ENCODE data around the gene SLC22A5.

Gene SLC22A5

DNA sequence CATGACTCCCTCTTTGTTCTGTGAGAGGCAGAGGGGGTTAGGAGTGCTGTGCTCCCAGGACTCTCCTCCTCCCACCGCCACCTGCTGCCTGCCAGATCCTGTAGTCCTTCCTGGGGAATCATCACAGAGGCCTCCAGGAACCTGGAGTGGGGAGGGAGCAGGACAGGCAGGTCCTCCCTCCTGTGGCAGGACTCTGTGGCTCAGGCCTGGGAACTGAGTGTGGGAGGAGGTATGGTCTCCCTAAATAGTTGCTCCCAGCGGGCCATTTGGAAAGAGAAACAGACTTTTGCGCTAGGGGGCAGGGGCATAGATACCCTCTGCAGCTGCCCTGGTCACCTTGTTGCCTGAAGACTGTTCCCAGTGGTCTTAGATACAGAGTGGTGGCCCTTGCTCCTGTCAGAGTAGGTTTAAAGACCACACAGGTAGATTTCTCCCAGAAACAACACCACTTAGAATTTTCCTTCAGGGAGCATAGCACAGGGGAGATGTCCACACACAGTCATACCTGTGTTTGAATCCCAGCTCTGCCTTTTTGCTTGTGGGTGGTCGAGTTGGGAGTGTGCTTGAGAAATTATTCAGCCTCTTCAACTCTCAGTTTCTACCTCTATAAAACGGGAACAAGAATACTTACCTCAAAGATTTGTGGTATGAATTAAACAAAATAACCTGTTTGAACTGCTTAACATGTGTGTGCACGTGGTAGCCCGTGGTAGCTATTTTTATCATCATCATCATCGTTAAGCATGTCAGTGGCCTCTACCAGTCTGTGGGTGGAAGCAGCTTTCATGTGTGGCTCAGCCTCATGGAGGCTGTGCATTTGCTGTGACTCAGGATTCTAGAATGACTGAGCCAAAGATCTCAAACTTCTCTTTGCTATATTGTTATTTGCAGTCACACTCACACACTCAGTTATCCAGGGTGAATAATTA, 55.8 kb downstream of the SLC22A5 start:
- peak; percentile 40 for TF ChIP-seq ZIC2 (tag by site-specific recombination; IDR thresholded peaks at IDR 0.05)
- peak; percentile 40 for TF ChIP-seq GLIS1 (tag by site-specific recombination; IDR thresholded peaks at IDR 0.05)
- TF ChIP-seq ZFHX2 (tag by site-specific recombination; conservative IDR thresholded peaks at IDR 0.05), result 0 out of 2 replicates have a peak, but pooled peaks have one; percentile 18
- TF ChIP-seq BCL11A (tag by site-specific recombination; IDR thresholded peaks at IDR 0.05; ENCODE audit: low read depth), result no peak
- TF ChIP-seq, protein P1, sequence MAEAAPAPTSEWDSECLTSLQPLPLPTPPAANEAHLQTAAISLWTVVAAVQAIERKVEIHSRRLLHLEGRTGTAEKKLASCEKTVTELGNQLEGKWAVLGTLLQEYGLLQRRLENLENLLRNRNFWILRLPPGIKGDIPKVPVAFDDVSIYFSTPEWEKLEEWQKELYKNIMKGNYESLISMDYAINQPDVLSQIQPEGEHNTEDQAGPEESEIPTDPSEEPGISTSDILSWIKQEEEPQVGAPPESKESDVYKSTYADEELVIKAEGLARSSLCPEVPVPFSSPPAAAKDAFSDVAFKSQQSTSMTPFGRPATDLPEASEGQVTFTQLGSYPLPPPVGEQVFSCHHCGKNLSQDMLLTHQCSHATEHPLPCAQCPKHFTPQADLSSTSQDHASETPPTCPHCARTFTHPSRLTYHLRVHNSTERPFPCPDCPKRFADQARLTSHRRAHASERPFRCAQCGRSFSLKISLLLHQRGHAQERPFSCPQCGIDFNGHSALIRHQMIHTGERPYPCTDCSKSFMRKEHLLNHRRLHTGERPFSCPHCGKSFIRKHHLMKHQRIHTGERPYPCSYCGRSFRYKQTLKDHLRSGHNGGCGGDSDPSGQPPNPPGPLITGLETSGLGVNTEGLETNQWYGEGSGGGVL (tag by site-specific recombination; IDR thresholded peaks at IDR 0.05), result peak; percentile 39; the same call in 1 of the 2 replicates
- no peak for TF ChIP-seq ZNF624 (tag by site-specific recombination; IDR thresholded peaks at IDR 0.05)
- TF ChIP-seq ZNF341 (tag by site-specific recombination; IDR thresholded peaks at IDR 0.05; ENCODE audit: low read depth), result peak; percentile 55
- POLR2A ChIA-PET, result interaction anchor here (5.1 kb wide), 1 partner anchor 66 kb away, joined by 27 read pairs; the partner anchor contains the start of gene IRF1
- CTCF ChIA-PET, result interaction anchor here (0.5 to 3.7 kb wide), 4 partner anchors 39 to 770 kb away, joined by 4 to 16 read pairs (median 8); partner anchors contain the start of gene IRF1
- Histone ChIP-seq H3K4me3 (ENCODE audit: low read depth, low read length) (no peak overlapping the region), H3K36me3 (ENCODE audit: control insufficient read depth in 2 of 2, insufficient read depth in 1 of 2, low read length in 2 of 2) (no peaks in the 10 kb centered on the region), H3K9me3 (ENCODE audit: control insufficient read depth, insufficient read depth, low read depth, low read length) (no peaks in the 10 kb centered on the region), H3K4me1 (ENCODE audit: control insufficient read depth, insufficient read depth, low read length) (0 out of 2 replicates have a peak, but pooled peaks cover 5% of the 10 kb centered on the region), H3K27ac (ENCODE audit: extremely low read depth, low read depth, low read length) (no peak overlapping the region)

DNA sequence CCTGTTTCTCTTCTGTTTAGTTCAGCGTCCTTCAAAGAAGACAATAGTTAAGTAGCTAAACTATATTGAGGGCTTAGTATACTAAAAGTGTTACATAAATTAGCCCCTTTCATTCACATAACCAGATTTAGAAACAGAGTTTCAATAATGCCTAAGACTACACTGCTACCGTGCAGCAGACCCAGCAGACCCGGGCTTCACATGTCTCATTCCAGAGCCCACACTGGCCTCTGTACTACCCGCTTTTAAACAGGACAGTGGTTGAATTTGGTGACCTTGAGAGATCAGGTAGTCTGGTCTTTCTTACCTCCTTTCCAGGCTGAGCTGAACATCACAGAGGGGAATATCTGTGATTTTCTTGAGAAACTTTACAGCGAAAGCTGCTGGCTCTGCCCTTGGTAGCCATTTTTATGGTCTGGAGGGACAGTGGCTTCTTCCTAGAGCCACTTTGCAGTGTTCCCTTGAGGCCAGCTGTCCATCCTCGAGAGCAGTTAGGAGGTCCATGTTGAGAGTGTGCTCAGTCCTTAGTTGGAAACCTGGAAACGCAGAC, 56.5 kb downstream of the SLC22A5 start:
- POLR2A ChIA-PET, result interaction anchor here (5.1 kb wide), 1 partner anchor 65 kb away, joined by 27 read pairs; the partner anchor contains the start of gene IRF1
- TF ChIP-seq ZNF266 (tag by site-specific recombination; IDR thresholded peaks at IDR 0.05; ENCODE audit: low read depth), result no peak
- TF ChIP-seq, protein P2, sequence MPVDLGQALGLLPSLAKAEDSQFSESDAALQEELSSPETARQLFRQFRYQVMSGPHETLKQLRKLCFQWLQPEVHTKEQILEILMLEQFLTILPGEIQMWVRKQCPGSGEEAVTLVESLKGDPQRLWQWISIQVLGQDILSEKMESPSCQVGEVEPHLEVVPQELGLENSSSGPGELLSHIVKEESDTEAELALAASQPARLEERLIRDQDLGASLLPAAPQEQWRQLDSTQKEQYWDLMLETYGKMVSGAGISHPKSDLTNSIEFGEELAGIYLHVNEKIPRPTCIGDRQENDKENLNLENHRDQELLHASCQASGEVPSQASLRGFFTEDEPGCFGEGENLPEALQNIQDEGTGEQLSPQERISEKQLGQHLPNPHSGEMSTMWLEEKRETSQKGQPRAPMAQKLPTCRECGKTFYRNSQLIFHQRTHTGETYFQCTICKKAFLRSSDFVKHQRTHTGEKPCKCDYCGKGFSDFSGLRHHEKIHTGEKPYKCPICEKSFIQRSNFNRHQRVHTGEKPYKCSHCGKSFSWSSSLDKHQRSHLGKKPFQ (tag by site-specific recombination; IDR thresholded peaks at IDR 0.05), result no peak
- TF ChIP-seq ZNF544 (tag by site-specific recombination; IDR thresholded peaks at IDR 0.05), result no peak
- TF ChIP-seq FEZF1 (tag by site-specific recombination; IDR thresholded peaks at IDR 0.05), result no peak
- TF ChIP-seq ZNF324 (tag by site-specific recombination; IDR thresholded peaks at IDR 0.05), result no peak
- TF ChIP-seq, protein P3, sequence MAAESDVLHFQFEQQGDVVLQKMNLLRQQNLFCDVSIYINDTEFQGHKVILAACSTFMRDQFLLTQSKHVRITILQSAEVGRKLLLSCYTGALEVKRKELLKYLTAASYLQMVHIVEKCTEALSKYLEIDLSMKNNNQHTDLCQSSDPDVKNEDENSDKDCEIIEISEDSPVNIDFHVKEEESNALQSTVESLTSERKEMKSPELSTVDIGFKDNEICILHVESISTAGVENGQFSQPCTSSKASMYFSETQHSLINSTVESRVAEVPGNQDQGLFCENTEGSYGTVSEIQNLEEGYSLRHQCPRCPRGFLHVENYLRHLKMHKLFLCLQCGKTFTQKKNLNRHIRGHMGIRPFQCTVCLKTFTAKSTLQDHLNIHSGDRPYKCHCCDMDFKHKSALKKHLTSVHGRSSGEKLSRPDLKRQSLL (tag by site-specific recombination; IDR thresholded peaks at IDR 0.05), result no peak
- TF ChIP-seq ZNF529 (tag by site-specific recombination; IDR thresholded peaks at IDR 0.05; ENCODE audit: insufficient replicate concordance), result no peak
- Histone ChIP-seq H3K4me1 (ENCODE audit: control insufficient read depth, insufficient read depth, low read length) (0 out of 2 replicates have a peak, but pooled peaks cover 5% of the 10 kb centered on the region), H3K9me3 (ENCODE audit: control insufficient read depth, insufficient read depth, low read depth, low read length) (no peaks in the 10 kb centered on the region), H3K27ac (ENCODE audit: extremely low read depth, low read depth, low read length) (no peak overlapping the region), H3K4me3 (ENCODE audit: low read depth, low read length) (no peak overlapping the region), H3K36me3 (ENCODE audit: control insufficient read depth in 2 of 2, insufficient read depth in 1 of 2, low read length in 2 of 2) (no peaks in the 10 kb centered on the region)
- CTCF ChIA-PET, result interaction anchor here (0.6 to 3.7 kb wide), 7 partner anchors 27 to 897 kb away, joined by 3 to 16 read pairs (median 4); partner anchors contain the start of gene IRF1

All from HEK293 (cell line).